ENCODE results near the gene TECPR2. TPM values are rescaled to one million over a fixed set of nuclear protein-coding genes. Genes with fewer than 3 reads are reported as not detected.

TECPR2 gene
- total RNA-seq, 6 donors from 2014 or later = 16.3 to 71.2 (median 24.6) TPM

- H3K36me3 ChIP-seq = peaks cover 0 to 5% (median 0%) of the 10 kb centered on the region in 4 donors
- no peak overlapping the region for H3K27ac ChIP-seq
Measured at GRCh38 chr14:102471921-102472790, 109.4 kb downstream of the TECPR2 start.

GRCh38 chr14:102472791-102473150 is 110.0 kb downstream of the TECPR2 start:
- H3K27ac ChIP-seq = no peak overlapping the region
- no peak for DNase-seq
- H3K9me3 ChIP-seq = no peaks in the 10 kb centered on the region
- peaks cover 0 to 5% (median 0%) of the 10 kb centered on the region in 4 donors for H3K36me3 ChIP-seq
- H3K27me3 ChIP-seq = no peaks in the 10 kb centered on the region
- no peak for TF ChIP-seq POLR2A (IDR thresholded peaks at IDR 0.05)
- no peak for TF ChIP-seq POLR2AphosphoS5 (IDR thresholded peaks at IDR 0.05)
- no peak for TF ChIP-seq CTCF (IDR thresholded peaks at IDR 0.05)
- TF ChIP-seq EP300 (IDR thresholded peaks at IDR 0.05) = no peak
- no peak overlapping the region for H3K4me3 ChIP-seq
- WGBS, 2 donors = 93 to 100% methylated on average over 3 to 9 of the region's 9 CpGs
- no peak for ATAC-seq (ENCODE audit: low FRiP score in 2 of 2)
- peaks cover 0 to 9% (median 0%) of the 10 kb centered on the region in 4 donors for H3K4me1 ChIP-seq

More at GRCh38 chr14:102471921-102472790, 109.4 kb downstream of the TECPR2 start:
- DNase-seq = no peak
- Histone ChIP-seq H3K27me3 (no peaks in the 10 kb centered on the region), H3K9me3 (no peaks in the 10 kb centered on the region), H3K4me1 (peaks cover 0 to 9% (median 0%) of the 10 kb centered on the region in 4 donors), H3K4me3 (no peak overlapping the region)
- ATAC-seq (ENCODE audit: low FRiP score in 2 of 2) = no peak
- WGBS, 2 donors = 81 to 89% methylated on average over 8 of the region's 8 CpGs
- TF ChIP-seq POLR2AphosphoS5 (IDR thresholded peaks at IDR 0.05) (no peak), CTCF (IDR thresholded peaks at IDR 0.05) (no peak), EP300 (IDR thresholded peaks at IDR 0.05) (no peak), POLR2A (IDR thresholded peaks at IDR 0.05) (no peak)

GRCh38 chr14:102473559-102473958 is 110.8 kb downstream of the TECPR2 start:
- 97 to 98% methylated on average over 2 of the region's 2 CpGs for WGBS, 2 donors
- no peak for TF ChIP-seq EP300 (IDR thresholded peaks at IDR 0.05)
- no peak for TF ChIP-seq CTCF (IDR thresholded peaks at IDR 0.05)
- no peak for TF ChIP-seq POLR2AphosphoS5 (IDR thresholded peaks at IDR 0.05)
- TF ChIP-seq POLR2A (IDR thresholded peaks at IDR 0.05) = no peak

GRCh38 chr14:102474934-102475333 is 112.2 kb downstream of the TECPR2 start:
- TF ChIP-seq CTCF (IDR thresholded peaks at IDR 0.05) = no peak
- TF ChIP-seq POLR2AphosphoS5 (IDR thresholded peaks at IDR 0.05) = peak in 1 of 2 donors; percentile 17
- peak; percentile 55 to 76 for ATAC-seq (ENCODE audit: low FRiP score in 2 of 2)
- WGBS, 2 donors = 35% methylated on average over 5 of the region's 5 CpGs; no CpG with 5 or more reads in 1 of the 2 donors

More at GRCh38 chr14:102473559-102473958, 110.8 kb downstream of the TECPR2 start:
- peaks cover 0 to 5% (median 0%) of the 10 kb centered on the region in 4 donors for H3K36me3 ChIP-seq
- ATAC-seq (ENCODE audit: low FRiP score in 2 of 2) = no peak
- no peak overlapping the region for H3K27ac ChIP-seq
- DNase-seq = no peak
- H3K27me3 ChIP-seq = no peaks in the 10 kb centered on the region
- peaks cover 0 to 9% (median 0%) of the 10 kb centered on the region in 4 donors for H3K4me1 ChIP-seq
- no peaks in the 10 kb centered on the region for H3K9me3 ChIP-seq
- no peak overlapping the region for H3K4me3 ChIP-seq

More at GRCh38 chr14:102474934-102475333, 112.2 kb downstream of the TECPR2 start:
- Histone ChIP-seq H3K9me3 (no peaks in the 10 kb centered on the region), H3K27me3 (no peaks in the 10 kb centered on the region), H3K4me1 (peaks cover 0 to 15% (median 5%) of the 10 kb centered on the region in 4 donors), H3K27ac (no peak overlapping the region), H3K36me3 (peaks cover 0 to 5% (median 0%) of the 10 kb centered on the region in 4 donors), H3K4me3 (no peak overlapping the region)
- peak in 1 of 2 donors; percentile 82 for DNase-seq
